Measurements from ENCODE around the gene DENND6A. TPM values are rescaled to one million over a fixed set of nuclear protein-coding genes. Genes with fewer than 3 reads are reported as not detected.
A peak's percentile ranks its signal among the peaks of the same experiment; 100 is the strongest.
"Not testable (repeated sequence)": the region's sequence is repeated elsewhere in the genome, so short reads cannot be mapped to it uniquely, and the experiment has no call there.

The DENND6A gene
- total RNA-seq, 1 donor from 2014 or later, result 34.7 TPM

- not testable (repeated sequence) for DNase-seq
Measured at GRCh38 chr3:57634259-57634658, 58.6 kb downstream of the DENND6A start.

DNA sequence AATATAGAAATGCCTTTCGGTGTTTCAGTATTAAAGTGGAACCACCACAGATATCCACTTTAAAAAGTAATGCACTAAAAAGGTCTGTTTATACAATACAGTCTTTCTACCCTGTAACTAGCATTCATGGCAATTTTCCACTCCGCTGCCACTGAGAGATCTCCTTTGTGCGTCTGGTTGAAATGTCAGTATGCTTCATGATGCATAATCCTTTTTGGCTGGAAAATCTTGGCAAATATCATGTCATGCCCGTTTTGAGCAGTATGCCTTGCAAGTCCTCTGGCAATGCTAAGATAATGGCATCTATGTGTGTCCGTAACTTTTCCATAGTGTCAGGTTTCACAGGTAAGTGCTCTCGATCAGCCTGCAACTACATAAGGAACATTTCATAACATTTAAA, 64.9 kb downstream of the DENND6A start:
- peak; percentile 9 for DNase-seq

DNA sequence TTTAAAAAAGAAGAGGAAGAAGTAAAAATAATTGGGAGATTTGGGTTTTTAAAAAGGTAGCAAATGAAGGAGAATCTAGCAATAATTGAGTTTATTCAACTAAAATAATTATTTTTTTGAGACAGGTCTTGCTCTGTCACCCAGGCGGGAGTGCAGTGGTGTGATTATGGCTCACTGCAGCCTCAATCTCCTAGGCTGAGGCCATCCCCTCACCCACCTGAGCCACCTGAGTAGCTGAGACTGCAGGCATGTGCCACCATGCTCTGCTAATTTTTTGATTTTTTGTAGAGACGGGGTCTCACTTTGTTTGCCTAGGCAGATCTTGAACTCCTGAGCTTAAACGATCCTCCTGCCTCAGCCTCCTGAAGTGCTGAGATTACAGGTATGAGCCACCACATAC, 68.1 kb downstream of the DENND6A start:
- DNase-seq, result no peak

- no peak for DNase-seq
Measured at GRCh38 chr3:57622362-57622761, 70.5 kb downstream of the DENND6A start.

- no peak for DNase-seq
Measured at GRCh38 chr3:57617739-57618138, 75.1 kb downstream of the DENND6A start.

GRCh38 chr3:57616233-57616632, 76.6 kb downstream of the DENND6A start:
- no peak for DNase-seq

- not testable (repeated sequence) for DNase-seq
Measured at GRCh38 chr3:57611870-57612269, 81.0 kb downstream of the DENND6A start.

- DNase-seq, result no peak
Measured at GRCh38 chr3:57605683-57606082, 87.2 kb downstream of the DENND6A start.

DNA sequence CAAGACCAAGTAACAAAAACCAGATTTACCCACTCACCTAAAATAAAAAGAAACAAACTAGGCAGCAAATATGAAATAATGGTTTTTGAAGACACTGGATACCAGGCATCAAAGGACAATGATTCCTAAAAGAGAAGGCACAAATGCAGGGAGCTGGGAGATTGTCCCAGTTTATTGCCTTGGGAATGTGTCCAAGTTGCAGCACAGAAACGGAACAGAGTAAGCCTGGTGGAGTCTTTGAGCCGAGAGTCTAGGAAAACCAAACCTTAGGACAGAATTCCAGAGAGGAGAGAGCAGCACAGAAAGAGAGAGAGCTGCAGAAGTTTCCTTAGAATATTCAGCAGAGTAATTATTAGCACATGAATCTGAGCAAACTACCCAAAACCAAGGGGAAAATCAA, 87.9 kb downstream of the DENND6A start:
- no peak for DNase-seq

GRCh38 chr3:57600195-57600594, 92.7 kb downstream of the DENND6A start:
- DNase-seq, result no peak

- no peak for DNase-seq
Measured at GRCh38 chr3:57598765-57599360, 94.0 kb downstream of the DENND6A start.

- DNase-seq, result peak; percentile 99
Measured at GRCh38 chr3:57597127-57597923, 95.6 kb downstream of the DENND6A start, which contains the start of gene ARF4. TSS of gene ARF4 (minus strand) at chr3:57597344. CDS start at chr3:57597140, 204 bp downstream.

DNA sequence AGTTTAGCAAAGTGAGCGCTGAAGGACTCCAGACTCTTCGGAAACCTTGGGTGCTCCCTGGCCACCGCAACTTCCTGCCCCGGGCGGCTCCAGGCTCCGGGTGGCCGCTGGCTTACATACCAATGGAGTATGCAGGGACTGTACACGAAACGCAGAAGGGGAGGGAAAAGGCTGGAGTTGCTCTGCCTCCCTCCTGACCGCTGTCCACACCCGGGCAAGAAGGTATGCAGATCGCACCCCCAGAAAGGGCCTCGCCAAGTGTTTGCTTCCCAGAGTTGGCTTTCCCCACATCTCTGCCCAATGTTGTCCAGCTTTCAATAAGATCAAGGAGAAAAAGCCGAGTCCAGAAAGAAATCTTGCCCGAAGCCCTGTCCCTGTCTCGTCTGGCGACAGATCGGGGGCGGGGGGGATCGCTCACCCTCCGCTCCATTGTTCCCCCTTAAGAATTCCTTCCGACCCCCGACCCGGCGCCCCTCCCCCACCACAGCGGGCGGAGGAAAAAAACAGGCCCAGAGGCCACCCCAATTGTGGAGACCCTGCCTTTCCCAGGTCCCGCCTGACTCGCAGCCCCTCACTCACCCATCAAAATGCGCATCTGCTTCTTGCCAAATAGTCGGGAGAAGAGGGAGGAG, 96.3 kb downstream of the DENND6A start:
- DNase-seq, result peak; percentile 45

DNA sequence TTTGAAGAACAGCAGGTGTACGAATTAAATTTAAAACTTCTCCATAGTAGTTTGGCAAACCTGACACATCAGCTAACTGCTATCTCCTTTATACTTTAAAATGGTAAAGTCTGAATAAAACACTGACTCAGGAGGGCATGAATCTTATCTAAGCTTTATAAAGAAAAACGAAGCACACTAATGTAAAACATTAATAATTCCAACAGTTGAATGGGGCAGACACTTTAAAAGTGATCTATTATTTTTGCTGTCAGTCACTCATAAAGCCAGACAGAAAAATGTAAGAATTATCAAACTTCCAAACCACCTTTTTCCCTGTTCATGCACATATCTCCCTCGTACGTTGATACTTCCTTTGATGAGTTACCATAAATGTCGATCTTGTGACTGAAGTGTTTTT, 98.3 kb downstream of the DENND6A start:
- no peak for DNase-seq

DNA sequence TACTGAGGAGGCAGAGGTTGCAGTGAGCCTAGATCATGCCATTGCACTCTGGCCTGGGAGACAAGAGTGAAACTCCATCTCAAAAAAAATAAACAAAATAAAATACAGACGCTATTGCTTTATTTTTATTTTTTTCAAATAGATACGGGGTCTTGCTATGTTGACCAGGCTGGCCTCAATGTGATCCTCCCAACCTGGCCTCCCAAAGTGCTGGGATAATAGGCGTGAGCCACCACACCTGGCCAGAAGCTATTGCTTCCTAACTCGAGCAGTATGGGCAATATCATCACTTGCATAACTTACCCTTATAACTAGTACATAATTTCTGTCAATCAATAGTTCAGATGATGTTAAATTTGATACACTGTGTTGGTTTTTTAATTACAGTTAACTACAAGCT, 98.7 kb downstream of the DENND6A start:
- no peak for DNase-seq

DNA sequence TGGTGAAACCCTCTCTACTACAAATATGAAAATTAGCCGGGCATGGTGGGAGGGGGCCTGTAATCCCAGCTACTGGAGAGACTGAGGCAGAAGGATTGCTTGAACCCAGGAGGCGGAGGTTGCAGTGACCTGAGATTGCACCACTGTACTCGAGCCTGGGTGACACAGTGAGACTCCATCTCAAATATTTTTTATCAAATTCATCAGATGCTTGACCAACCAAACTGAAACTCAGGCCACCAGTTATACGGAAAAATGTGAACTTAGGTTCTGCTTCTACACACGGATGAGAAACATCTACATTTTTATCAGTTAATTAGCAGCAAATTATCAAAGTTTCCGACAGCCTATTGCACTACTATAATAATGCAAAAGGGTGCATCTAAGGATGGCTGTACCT, 100.6 kb downstream of the DENND6A start:
- no peak for DNase-seq

DNA sequence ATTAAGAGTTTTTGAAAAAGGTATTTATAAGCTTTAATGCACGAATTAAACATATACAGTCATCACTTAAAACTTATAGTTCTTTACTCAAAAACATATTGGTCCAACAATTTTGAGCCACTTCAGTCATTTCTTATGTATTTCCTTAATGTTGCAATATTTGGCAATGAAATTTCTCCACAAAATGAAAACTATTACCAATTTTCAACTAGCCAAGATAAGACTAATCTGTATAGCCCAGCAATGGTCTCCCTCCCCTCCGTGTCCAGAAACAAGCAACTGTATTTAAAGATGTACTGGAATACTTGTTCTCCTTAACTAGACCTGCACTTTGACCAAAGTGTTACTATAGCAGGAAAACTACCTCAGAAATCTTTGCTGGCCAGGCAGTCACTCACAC, 105.0 kb downstream of the DENND6A start:
- DNase-seq, result no peak

DNA sequence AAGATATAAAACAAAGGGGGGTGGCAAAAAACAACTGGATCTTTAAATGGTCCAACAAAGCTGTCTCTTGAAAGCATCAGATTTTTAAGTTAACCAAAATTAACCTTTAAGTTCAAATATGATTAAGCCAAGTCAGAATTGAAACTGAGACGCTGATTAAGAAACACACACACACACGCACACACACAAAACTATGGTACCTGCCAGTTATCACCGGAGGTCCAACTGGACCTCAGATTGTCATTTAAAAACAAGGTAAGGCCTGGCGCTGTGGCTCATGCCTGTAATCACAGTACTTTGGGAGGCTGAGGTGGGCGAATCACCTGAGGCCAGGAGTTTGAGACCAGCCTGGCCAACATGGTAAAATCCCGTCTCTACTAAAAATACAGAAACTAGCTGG, 106.1 kb downstream of the DENND6A start:
- no peak for DNase-seq

DNA sequence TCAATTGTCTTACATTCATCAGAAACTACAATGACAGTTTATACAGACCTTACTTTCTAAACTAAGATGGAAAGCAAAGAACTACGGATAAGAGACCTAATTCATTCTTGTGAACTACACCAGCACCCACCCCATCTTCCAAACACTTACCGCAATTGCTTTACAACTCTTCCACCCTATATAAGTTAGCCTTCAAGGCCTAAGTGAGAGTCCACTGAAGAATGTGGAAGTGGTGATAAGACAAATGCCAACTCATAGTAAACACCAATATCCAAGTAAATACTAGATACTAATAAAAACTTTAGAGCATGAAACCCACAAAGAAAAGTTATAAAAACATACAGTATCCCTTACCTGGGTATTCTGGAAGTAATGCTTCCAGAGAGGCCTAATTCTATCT, 109.3 kb downstream of the DENND6A start:
- DNase-seq, result no peak

- no peak for DNase-seq
Measured at GRCh38 chr3:57582474-57583168, 110.3 kb downstream of the DENND6A start.

DNA sequence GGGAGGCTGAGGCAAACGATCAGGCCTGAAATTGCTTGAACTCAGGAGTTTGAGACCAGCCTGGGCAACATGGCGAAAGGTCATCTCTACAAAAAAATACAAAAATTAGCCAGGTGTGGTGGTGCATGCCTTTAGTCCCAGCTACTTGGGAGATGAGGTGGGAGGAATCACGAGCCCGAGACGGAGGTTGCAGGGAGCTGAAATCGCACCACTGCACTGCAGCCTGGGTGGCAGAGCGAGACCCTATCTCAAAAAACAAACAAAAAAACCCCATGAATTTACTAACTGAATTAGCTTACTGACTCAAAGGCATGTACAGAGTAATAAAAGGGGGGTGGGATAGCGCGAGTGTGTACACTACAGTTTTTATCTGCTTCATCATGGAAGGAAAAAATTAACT, 115.1 kb downstream of the DENND6A start:
- DNase-seq, result no peak

DNA sequence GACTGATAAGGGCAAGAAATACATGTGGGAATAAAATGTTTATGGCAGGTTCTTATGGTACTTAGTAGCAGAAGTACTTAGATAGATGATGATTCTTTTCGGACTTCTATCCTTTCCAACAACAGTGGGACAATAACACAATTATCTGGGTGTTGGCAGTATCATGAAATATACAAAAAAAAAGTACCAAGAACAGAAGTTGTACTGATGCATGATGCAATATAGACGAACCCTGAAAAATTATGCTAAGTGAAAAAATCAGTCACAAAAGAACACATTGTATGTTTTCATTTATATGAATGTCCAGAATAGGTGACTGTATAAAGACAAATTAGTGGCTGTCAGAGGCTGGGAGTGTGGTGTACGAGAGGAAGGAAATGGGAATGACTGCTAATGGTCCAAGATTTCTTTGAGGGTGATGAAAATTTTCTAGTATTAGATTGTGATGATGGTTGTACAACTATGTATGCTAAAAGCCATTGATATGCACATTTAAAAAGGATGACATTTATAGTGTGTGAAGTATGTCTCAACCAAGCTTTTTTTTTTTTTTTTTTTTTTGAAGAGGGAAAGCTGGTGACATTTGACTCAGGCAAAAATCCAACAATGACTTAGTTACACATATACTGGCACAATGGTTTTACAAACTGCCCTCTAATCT, 116.8 kb downstream of the DENND6A start:
- no peak for DNase-seq
